CD14-positive monocyte (primary cell): Measurements from ENCODE around the gene SLC16A13. TPM values are rescaled to one million over a fixed set of nuclear protein-coding genes. Genes with fewer than 3 reads are reported as not detected.

Experiments used
- DNase-seq, 3 donors: peaks; one replicate each; pipeline ENCODE4 v3.0.0-alpha.2; 2011 to 2022
- H2AFZ ChIP-seq: 2 replicates; pipeline ENCODE4 v1.6.0; 2012; ENCODE audit warnings: mild to moderate bottlenecking, low read depth, low read length, inconsistent platforms; ENCODE audit not compliant: insufficient read depth, poor library complexity, severe bottlenecking
- H3K27ac ChIP-seq, 2 donors: 1 replicate in 1 of 2; 2 replicates in 1 of 2; pipeline ENCODE4 v1.5.1; 2012 to 2013; ENCODE audit warnings: low read length in 2 of 2, control low read depth in 1 of 2, inconsistent platforms in 1 of 2, low read depth in 1 of 2, mild to moderate bottlenecking in 1 of 2
- H3K27me3 ChIP-seq, 2 donors: one replicate each; pipeline versions ENCODE4 v1.6.0 to v1.6.1; 2011 to 2013; ENCODE audit warnings: low read length in 2 of 2; ENCODE audit not compliant: control insufficient read depth in 2 of 2, insufficient read depth in 2 of 2
- H3K36me3 ChIP-seq, 2 donors: replicated peaks in 1 of 2; 1 replicate in 1 of 2; 2 replicates in 1 of 2; pipeline versions ENCODE4 v1.5.1 to v1.6.1; 2012 to 2013; ENCODE audit warnings: low read length in 2 of 2, control low read depth in 1 of 2, inconsistent platforms in 1 of 2, mild to moderate bottlenecking in 1 of 2; ENCODE audit not compliant: insufficient read depth in 2 of 2, control insufficient read depth in 1 of 2
- H3K4me1 ChIP-seq, 2 donors: 1 replicate in 1 of 2; 2 replicates in 1 of 2; pipeline versions ENCODE4 v1.5.1 to v1.6.1; 2012 to 2013; ENCODE audit warnings: low read length in 2 of 2, control low read depth in 1 of 2, inconsistent platforms in 1 of 2, mild to moderate bottlenecking in 1 of 2, moderate library complexity in 1 of 2; ENCODE audit not compliant: insufficient read depth in 2 of 2, control insufficient read depth in 1 of 2
- H3K4me2 ChIP-seq: replicated peaks from 2 replicates; pipeline ENCODE3; 2012; ENCODE audit warnings: low read length, moderate library complexity, mild to moderate bottlenecking; ENCODE audit not compliant: poor library complexity, severe bottlenecking; ENCODE audit errors: extremely low read depth
- H3K4me3 ChIP-seq, 3 experiments: fragments of 200-600 bp in 1 of 3; sonication (generic) in 1 of 3; replicated peaks in 1 of 3; 1 replicate in 2 of 3; 2 replicates in 1 of 3; pipeline ENCODE4 v1.5.1; 2011 to 2013; ENCODE audit warnings: low read length in 3 of 3, mild to moderate bottlenecking in 3 of 3, control low read depth in 2 of 3, low read depth in 2 of 3, inconsistent platforms in 1 of 3, moderate library complexity in 1 of 3
- H3K79me2 ChIP-seq: 2 replicates; pipeline ENCODE4 v1.6.0; 2012; ENCODE audit warnings: mild to moderate bottlenecking, control low read depth, inconsistent platforms, low read length, moderate library complexity; ENCODE audit not compliant: insufficient read depth
- H3K9ac ChIP-seq: 2 replicates; pipeline ENCODE4 v1.6.0; 2017; ENCODE audit warnings: low read length, mild to moderate bottlenecking; ENCODE audit not compliant: insufficient read depth, poor library complexity, severe bottlenecking
- H3K9me3 ChIP-seq, 2 donors: replicated peaks in 1 of 2; 1 replicate in 1 of 2; 2 replicates in 1 of 2; pipeline versions ENCODE4 v1.5.1 to v1.6.1; 2012 to 2013; ENCODE audit warnings: low read length in 2 of 2, control low read depth in 1 of 2; ENCODE audit not compliant: control insufficient read depth in 1 of 2, insufficient read depth in 1 of 2
- H4K20me1 ChIP-seq: 2 replicates; pipeline ENCODE4 v1.6.0; 2012; ENCODE audit warnings: mild to moderate bottlenecking, low read length, control low read depth, moderate library complexity; ENCODE audit not compliant: insufficient read depth
- H3K27ac Mint-ChIP-seq, 7 donors: one replicate each; pipeline ENCODE4 v1.8.0; 2020; ENCODE audit warnings: mild to moderate bottlenecking in 7 of 7, mixed read lengths in 7 of 7, moderate library complexity in 6 of 7, inconsistent platforms in 2 of 7
- H3K27me3 Mint-ChIP-seq, 3 donors: one replicate each; pipeline ENCODE4 v1.8.0; 2021 to 2022; ENCODE audit warnings: low read depth in 3 of 3, mild to moderate bottlenecking in 3 of 3, mixed read lengths in 3 of 3, moderate library complexity in 3 of 3, inconsistent platforms in 1 of 3
- H3K36me3 Mint-ChIP-seq, 2 donors: one replicate each; pipeline ENCODE4 v1.8.0; 2020; ENCODE audit warnings: mixed read lengths in 2 of 2, inconsistent platforms in 1 of 2, mild to moderate bottlenecking in 1 of 2
- H3K4me1 Mint-ChIP-seq: one replicate; pipeline ENCODE4 v1.8.0; 2020; ENCODE audit warnings: mild to moderate bottlenecking, mixed read lengths
- H3K4me3 Mint-ChIP-seq, 2 donors: one replicate each; pipeline ENCODE4 v1.8.0; 2020; ENCODE audit warnings: mild to moderate bottlenecking in 2 of 2, mixed read lengths in 2 of 2, moderate library complexity in 1 of 2
- H3K9me3 Mint-ChIP-seq, 7 donors: one replicate each; pipeline ENCODE4 v1.8.0; 2020 to 2022; ENCODE audit warnings: mixed read lengths in 7 of 7, mild to moderate bottlenecking in 6 of 7, moderate library complexity in 6 of 7, inconsistent platforms in 2 of 7
- WGBS: methylation state at CpG from one replicate; pipeline ENCODE4 v1.1.5; 2013; ENCODE audit warnings: missing lambda C conversion rate; ENCODE audit not compliant: insufficient coverage; 5-methylcytosine and 5-hydroxymethylcytosine counted together
- intact Hi-C, 2 donors: fragments of 100-400 bp; cut with micrococcal nuclease; formaldehyde crosslinking; loops; one replicate each; pipeline versions ENCODE4 v1.15.0 to v1.15.1; 2023
- polyA plus RNA-seq, 3 donors: library from polyadenylated mRNA; depleted of rRNA in 1 of 3; unstranded in 2 of 3; stranded (reverse) in 1 of 3; fragments of 300-500 nt in 2 of 3; fragments of >200 nt in 1 of 3; fragmentation: Illumina TruSeq in 2 of 3; gene quantifications; 1 replicate in 2 of 3; 2 replicates in 1 of 3; pipeline ENCODE4 v1.2.3, GENCODE V29; 2012 to 2021
- TF ChIP-seq, protein P1 (sequence below): fragments of 200-600 bp; IDR thresholded peaks from one replicate; pipeline ENCODE4 v1.8.0; 2022; ENCODE audit warnings: antibody characterized with exemption, mild to moderate bottlenecking

SLC16A13 gene
- polyA plus RNA-seq, 3 donors: 0.93 to 3.1 (median 2.2) TPM

GRCh38 chr17:7010523-7010922, 25.3 kb upstream of the SLC16A13 start:
- Histone ChIP-seq H3K4me3 (peak overlapping the region in 1 of 3 experiments; percentile 97), H3K4me2 (peak overlapping the region; percentile 96), H3K27ac (no peak overlapping the region), H4K20me1 (peaks cover 41% of the 10 kb centered on the region), H3K4me1 (peaks cover 43 to 46% of the 10 kb centered on the region in 2 donors), H2AFZ (no peak overlapping the region), H3K9ac (no peak overlapping the region), H3K79me2 (peaks cover 85% of the 10 kb centered on the region), H3K36me3 (peaks cover 15 to 33% of the 10 kb centered on the region in 2 donors), H3K27me3 (no peaks in the 10 kb centered on the region), H3K9me3 (no peaks in the 10 kb centered on the region)
- H3K4me1 Mint-ChIP-seq: peaks cover 51% of the 10 kb centered on the region
- intact Hi-C loops: loop anchor here in 1 of 2 donors (5.0 kb wide), 2 partner anchors 358 to 1047 kb away; partner anchors contain the start of genes C17orf100 and MED31
- TF ChIP-seq, protein P1, sequence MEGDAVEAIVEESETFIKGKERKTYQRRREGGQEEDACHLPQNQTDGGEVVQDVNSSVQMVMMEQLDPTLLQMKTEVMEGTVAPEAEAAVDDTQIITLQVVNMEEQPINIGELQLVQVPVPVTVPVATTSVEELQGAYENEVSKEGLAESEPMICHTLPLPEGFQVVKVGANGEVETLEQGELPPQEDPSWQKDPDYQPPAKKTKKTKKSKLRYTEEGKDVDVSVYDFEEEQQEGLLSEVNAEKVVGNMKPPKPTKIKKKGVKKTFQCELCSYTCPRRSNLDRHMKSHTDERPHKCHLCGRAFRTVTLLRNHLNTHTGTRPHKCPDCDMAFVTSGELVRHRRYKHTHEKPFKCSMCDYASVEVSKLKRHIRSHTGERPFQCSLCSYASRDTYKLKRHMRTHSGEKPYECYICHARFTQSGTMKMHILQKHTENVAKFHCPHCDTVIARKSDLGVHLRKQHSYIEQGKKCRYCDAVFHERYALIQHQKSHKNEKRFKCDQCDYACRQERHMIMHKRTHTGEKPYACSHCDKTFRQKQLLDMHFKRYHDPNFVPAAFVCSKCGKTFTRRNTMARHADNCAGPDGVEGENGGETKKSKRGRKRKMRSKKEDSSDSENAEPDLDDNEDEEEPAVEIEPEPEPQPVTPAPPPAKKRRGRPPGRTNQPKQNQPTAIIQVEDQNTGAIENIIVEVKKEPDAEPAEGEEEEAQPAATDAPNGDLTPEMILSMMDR: no peak
- H3K9me3 Mint-ChIP-seq: peaks cover 0 to 5% (median 0%) of the 10 kb centered on the region in 7 donors
- peaks cover 0 to 5% (median 0%) of the 10 kb centered on the region in 3 donors for H3K27me3 Mint-ChIP-seq
- H3K4me3 Mint-ChIP-seq: peak overlapping the region in 1 of 2 donors; percentile 52
- WGBS: no CpG with 5 or more reads among the region's 2 CpGs
- no peak for DNase-seq
- H3K36me3 Mint-ChIP-seq: peaks cover 41 to 48% of the 10 kb centered on the region in 2 donors
- peak overlapping the region in 3 of 7 donors; percentile 13 to 69 (median 41) for H3K27ac Mint-ChIP-seq

- peak overlapping the region in 6 of 7 donors; percentile 99 to 100 (median 100) for H3K27ac Mint-ChIP-seq
- peaks cover 39 to 45% of the 10 kb centered on the region in 2 donors for H3K36me3 Mint-ChIP-seq
- H3K4me1 Mint-ChIP-seq: peaks cover 58% of the 10 kb centered on the region
- H3K27me3 Mint-ChIP-seq: peaks cover 0 to 7% (median 0%) of the 10 kb centered on the region in 3 donors
- H3K4me3 Mint-ChIP-seq: peak overlapping the region; percentile 94 to 98
- no CpG with 5 or more reads among the region's 14 CpGs for WGBS
- H2AFZ ChIP-seq: peak overlapping the region; percentile 73
- H3K79me2 ChIP-seq: peaks cover 84% of the 10 kb centered on the region
- H3K27me3 ChIP-seq: no peaks in the 10 kb centered on the region
- H3K9me3 ChIP-seq: no peaks in the 10 kb centered on the region
- DNase-seq: no peak
- H3K36me3 ChIP-seq: peaks cover 13 to 33% of the 10 kb centered on the region in 2 donors
- peak overlapping the region; percentile 96 for H3K4me2 ChIP-seq
- peaks cover 0 to 5% (median 0%) of the 10 kb centered on the region in 7 donors for H3K9me3 Mint-ChIP-seq
- peaks cover 33% of the 10 kb centered on the region for H4K20me1 ChIP-seq
- H3K9ac ChIP-seq: peak overlapping the region; percentile 99
- peak overlapping the region; percentile 95 to 98 (median 97) for H3K4me3 ChIP-seq
- intact Hi-C loops: loop anchor here in 1 of 2 donors (5.0 kb wide), 2 partner anchors 359 to 1046 kb away; partner anchors contain the start of genes C17orf100 and MED31
- H3K27ac ChIP-seq: peak overlapping the region in 1 of 2 donors; percentile 98
- peaks cover 52 to 53% of the 10 kb centered on the region in 2 donors for H3K4me1 ChIP-seq
- TF ChIP-seq, protein P1: no peak
These were observed 24.4 kb upstream of the SLC16A13 start for GRCh38 chr17:7011415-7011814.
